Islet of Langerhans (tissue), 1 donor: Measurements from ENCODE around the gene NQO1.
"Not testable (repeated sequence)": the region's sequence is repeated elsewhere in the genome, so short reads cannot be mapped to it uniquely, and the experiment has no call there.

ENCODE experiments used
- FAIRE-seq: peaks from one replicate; lab custom pipeline; 2011; peaks lifted over from hg19 to GRCh38; lab: Jason Lieb, UNC

NQO1 gene

DNA sequence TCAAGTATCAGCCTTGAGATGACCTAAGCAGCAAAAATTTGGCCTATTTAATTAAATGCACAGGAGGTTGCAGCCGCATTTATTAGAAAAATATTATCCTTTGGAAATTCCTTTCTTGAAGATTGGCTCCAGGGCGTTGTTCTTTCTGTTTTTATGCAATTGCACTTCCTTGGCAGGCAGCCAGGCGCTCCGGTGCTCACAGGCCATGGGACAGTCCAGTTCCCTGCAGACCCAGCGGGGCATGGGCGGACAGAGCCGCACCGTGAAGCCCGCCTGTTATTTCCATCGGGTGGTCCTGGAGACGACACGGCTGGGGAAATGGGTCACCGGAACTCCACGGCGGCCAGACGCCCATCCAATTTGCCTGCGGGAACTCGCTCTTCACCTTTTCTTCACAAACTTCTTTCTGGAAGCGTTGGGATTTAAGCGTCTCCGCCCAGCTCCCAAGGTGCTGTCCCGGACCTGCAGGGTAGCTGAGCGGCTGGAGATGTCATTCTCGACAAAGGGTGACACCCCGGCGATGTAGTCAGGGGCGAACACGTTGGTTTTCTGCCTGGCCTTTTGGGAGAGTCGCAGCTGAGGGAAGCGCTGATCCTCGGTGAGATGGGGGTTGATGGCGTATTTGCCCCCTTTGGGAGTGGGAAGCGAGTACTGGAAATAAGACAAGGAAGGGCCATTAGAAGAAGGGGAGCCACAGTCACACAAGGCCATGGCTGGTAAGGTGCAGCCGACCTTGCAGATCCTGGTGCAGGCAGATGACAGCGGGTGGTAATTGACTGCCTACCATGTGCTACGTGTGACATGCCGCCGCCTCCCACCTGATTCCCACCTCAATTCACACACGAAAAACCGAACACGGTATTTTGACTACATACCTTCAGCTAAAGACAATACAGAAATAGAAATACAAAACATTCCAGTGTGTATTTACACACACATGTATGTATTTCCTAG is 15.9 kb upstream of the NQO1 start:
- FAIRE-seq = no peak

DNA sequence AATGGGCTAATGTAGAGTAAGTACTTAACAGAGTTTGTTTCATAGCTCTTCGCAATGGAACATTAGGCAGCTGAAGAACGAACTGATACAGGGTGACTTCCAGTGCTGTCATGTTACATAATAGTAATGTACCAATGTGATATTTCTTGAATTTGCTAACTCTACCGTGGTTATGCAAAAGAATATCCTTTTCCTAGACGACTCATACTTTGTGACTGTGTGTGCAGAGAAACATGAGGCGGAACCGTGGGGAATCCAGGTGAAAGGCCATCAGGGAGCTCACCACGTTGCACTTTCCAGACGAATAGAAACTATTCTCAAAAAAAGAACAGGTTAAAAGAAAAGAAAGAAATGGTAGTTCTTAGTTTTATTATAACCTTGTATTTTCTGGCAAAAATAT is 15.2 kb upstream of the NQO1 start:
- FAIRE-seq = no peak

DNA sequence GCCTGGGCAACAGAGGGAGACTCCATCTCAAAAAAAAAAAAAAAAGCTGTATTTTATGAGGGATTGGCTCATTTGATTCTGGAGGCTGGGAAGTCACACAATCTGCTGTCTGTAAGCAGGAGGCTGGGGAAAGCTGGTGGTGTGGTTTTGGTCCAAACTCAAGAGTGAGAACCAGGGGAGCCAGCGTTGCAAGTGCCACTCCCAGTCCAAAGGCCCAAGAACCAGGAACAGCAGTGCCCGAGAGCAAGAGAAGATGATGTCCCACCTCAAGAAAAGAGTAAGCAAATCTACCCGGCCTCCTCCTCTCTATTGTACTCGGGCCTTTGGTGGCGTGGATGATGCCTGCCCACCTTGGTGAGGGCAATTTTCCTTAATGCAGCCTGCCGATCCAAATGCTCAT is 5.7 kb upstream of the NQO1 start:
- no peak for FAIRE-seq

DNA sequence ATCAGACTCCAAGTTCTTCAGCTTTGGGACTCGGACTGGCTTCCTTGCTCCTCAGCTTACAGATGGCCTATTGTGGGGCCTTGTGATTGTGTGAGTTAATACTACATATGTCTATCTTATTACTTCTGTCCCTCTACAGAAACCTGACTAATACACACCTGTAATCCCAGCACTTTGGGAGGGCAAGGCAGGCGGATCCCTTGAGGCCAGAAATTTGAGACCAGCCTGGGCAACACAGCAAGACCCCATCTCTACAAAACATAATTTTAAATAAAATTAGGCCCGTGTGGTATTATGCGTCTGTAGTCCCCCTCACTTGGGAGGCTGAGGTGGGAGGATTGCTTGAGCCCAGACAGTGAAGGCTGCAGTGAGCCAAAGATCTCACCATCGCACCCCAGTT is 4.9 kb upstream of the NQO1 start:
- not testable (repeated sequence) for FAIRE-seq

DNA sequence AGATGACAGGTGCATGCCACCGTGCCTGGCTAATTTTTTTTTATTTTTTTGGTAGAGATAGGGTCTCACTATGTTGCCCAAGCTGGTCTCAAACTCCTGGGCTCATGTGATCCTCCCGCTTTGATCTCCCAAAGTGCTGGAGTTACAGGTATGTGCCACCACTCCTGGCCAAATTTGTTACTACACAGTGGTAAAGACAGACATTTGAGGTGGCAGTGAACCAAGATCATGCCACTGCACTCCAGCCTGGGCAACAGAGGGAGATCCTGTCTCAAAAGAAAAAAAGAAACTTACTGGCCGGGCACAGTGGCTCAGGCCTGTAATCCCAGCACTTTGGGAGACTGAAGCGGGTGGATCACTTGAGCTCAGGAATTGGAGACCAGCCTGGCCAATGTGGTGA is 2.7 kb upstream of the NQO1 start:
- not testable (repeated sequence) for FAIRE-seq

DNA sequence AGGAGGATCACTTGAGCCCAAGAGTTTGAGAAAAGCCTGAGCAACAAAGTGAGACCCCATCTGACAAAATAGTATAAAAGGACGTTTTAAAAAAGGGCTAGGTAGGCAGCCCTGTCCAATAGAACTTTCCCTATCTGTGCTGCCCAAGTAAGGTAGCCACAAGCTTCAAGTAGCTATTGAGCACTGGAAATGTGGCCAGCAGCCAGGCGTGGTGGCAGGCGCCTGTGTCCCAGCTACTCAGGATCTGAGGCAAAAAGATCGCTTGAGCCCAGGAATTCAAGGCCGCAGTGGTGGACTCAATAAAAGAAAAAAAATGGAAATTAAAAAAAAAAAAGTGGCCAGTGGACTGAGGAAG is 1.5 kb upstream of the NQO1 start:
- no peak for FAIRE-seq

DNA sequence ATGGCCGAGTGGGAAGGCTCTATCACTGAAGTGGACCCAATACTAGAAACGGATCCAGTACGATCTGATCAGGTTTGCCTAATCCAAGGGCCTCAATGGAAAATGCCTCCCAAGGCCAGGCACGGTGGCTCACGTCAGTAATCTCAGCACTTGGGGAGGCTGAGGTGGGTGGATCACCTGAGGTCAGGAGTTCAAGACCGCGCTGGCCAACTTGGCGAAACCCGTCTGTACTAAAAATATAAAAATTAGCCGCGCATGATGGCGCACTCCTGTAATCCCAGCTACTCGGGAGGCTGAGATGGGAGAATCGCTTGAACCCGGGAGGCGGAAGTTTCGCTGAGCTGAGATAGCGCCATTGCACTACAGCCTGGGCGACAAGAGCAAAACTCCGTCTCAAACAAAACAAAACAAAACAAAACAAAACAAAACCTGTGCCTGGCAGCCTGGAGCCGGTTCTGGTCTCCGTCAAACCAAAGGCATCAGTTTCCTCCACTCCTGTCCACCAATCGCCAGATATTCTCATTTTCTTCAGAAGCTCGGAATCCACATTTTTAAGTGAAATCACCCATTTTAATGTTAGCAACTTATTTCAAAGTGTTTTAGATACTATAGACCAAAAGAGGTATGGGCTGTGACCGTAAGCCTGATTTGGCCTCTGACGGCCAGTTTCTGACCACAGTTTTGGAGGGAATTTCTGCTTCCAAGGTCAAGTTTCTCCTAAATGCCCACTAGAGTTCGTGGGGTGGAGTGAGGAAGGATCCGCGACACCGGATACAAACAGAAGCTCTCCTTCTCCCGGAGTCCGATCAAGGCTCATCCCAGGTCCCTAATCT is 664 bp downstream of the NQO1 start:
- no peak for FAIRE-seq

DNA sequence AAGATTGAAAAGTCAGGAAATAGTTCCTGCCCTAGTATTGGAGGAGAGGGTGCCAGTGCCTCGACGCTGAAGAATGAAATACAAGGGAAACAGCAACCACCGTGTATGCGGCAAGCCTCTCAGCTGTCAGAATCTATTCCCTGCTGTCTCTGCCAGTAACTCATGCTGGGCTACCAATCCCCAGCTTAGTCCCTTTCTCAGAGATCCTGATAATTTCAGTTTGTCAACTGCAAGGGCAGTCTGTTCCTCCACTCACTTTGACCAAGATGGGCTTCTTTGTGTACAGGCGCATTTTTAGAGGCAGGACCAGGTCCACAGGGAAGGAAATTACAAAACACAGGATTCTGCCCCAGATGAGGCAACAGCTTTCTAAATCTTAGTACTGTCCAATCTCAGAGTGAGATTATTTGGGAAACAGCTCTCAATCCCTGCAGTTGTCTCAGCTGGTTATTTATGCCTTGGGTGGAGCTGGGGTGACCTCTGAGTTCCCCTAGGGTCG is 1.3 kb downstream of the NQO1 start:
- FAIRE-seq = no peak

DNA sequence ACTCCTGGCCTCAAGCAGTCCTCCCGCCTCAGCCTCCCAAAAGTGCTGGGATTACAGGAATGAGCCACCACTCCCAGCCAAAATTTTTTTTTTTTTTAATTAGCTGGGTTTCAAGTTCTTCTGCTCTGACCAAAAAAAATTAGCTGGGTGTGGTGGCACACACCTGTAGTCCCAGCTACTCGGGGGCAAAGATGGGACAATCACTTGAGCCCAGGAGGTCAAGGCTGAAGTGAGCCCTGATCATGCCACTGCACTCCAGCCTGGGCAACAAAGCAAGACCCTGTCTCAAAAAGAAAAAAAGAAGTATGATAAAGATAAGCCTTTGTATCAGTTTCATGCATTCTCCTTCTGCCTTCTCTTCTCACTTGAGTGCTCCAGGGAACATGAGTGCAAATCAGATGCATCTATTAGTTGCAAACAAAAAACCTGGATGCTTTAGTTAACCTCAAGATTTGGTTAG is 1.9 kb downstream of the NQO1 start:
- FAIRE-seq = no peak

DNA sequence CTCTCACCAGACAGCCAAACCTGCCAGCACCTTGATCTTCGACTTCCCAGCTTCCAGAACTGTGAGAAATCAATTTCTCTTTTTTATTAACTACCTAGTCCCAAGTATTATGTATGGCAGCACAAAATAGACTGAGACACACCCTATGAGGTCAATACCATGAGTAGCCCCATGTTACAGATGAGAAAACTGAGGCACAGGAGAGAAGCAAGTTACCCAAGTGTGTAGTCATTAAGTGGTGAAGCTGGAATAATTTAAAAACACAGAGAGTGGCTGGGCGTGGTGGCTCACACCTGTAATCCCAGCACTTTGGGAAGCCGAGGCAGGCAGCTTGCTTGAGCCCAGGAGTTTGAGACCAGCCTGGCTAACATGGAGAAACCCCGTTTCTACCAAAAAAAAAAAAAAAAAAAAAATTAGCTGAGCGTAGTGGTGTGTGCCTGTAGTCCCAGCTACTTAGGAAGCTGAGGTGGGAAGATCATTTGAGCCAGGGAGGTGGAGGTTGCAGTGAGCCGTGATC is 4.9 kb downstream of the NQO1 start:
- FAIRE-seq = no peak

DNA sequence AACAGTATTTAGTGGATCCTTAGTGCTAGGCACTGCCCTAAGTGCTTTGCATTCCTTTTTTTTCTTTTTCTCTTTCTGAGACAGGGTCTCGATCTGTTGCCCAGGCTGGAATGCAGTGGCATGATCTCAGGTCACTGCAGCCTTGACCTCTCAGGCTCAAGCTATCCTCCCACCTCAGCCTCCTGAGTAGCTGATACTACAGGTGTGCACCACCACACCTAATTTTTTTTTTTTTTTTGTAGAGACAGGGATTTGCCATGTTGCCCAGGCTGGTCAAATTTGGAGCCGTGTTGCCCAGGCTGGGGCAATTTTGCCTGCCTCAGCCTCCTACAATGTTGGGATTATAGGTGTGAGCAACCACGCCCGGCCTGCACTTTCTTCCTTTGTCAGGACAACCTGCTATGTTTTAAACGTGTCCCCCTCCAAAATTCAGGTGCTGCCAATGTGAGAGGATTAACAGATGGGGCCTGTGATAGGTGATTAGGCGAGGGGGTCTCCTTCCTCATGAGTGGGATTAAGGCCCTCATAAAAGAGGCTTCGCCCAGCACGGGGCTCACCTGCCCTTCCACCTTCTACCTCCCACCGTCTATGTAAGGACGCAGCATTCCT is 5.4 kb downstream of the NQO1 start:
- no peak for FAIRE-seq

DNA sequence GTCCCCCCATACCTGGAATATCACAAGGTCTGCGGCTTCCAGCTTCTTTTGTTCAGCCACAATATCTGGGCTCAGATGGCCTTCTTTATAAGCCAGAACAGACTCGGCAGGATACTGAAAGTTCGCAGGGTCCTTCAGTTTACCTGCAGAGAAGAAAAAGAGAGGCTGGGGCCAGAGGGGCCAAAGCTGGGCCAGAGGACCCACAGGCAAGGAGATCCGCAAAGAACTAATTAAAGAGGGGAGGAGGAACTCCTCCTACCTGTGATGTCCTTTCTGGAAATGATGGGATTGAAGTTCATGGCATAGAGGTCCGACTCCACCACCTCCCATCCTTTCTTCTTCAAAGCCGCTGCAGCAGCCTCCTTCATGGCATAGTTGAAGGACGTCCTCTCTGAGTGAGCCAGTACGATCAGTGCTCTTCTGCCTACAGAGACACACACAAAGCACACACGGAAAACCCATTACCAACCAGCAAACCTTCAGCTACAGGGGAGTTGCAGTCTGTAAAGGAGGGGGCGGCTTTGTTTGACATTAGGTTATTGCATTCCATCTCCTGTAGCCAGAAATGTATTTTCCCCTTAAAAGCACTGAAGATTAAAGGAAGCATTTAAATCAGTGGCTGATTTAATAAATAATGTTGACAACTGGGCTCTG is 8.1 kb downstream of the NQO1 start:
- FAIRE-seq = no peak

DNA sequence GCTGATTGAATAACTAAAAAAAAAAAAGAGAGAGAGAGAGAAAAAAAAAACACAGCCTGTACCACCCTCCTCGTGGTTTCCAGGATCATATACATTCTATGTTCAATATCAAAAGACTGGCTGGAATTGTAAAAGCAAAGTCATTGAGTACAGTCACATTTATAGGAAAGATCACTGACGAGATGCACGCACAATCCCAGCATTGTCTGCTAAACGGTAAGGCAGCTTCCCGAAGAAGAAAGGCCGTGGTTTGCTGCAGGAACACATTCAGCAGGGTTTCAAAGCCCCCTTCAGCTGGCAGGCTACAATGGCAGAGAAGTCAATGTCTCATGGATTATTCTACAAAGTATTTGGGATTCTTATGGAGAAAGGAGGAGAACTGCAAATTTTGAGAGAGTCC is 9.3 kb downstream of the NQO1 start:
- FAIRE-seq = no peak

DNA sequence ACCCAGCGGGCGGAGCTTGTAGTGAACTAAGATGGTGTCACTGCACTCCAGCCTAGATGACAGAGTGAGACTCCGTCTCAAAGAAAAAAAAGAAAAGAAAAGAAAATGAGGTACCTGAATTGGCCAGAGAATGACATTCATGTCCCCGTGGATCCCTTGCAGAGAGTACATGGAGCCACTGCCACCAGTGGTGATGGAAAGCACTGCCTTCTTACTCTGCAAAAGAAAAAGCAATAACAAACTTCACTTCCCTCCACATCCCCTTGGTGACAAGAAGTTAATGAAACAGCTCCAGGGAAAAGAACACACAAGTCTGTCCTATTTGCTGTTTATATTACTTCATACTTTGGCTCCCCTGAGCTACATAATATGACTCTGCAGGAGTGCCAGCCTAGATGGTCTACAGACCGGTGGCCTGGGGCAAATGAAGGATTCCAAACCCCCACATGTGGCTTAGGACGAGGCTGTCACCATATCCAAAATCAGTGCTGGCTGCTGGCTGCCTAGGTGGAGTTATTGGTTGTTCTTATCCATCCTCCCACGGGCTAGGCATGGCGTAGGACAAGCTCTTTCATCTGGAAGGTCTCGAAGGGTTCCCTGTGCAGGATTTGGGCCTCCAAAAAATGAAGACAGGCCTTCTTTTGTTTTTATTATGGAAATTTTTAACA is 13.3 kb downstream of the NQO1 start:
- FAIRE-seq = no peak

DNA sequence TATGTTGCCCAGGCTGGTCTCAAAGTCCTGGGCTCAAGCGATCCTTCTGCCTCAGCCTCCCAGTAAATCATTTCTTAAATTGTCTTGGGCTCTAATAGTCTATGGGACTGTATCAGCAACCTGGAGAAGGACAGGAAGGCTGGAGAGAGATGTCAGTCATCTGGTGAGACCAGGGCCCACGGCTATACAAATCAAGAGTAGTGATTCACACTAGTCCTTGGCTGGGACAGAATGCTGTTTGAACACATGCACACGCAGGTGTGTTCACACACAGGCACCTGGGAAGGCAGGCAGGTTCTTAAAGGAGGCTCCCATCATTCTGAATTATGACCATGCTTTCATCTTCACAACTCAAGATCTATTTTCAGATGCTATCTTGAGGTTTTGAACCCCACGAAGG is 14.1 kb downstream of the NQO1 start:
- no peak for FAIRE-seq

DNA sequence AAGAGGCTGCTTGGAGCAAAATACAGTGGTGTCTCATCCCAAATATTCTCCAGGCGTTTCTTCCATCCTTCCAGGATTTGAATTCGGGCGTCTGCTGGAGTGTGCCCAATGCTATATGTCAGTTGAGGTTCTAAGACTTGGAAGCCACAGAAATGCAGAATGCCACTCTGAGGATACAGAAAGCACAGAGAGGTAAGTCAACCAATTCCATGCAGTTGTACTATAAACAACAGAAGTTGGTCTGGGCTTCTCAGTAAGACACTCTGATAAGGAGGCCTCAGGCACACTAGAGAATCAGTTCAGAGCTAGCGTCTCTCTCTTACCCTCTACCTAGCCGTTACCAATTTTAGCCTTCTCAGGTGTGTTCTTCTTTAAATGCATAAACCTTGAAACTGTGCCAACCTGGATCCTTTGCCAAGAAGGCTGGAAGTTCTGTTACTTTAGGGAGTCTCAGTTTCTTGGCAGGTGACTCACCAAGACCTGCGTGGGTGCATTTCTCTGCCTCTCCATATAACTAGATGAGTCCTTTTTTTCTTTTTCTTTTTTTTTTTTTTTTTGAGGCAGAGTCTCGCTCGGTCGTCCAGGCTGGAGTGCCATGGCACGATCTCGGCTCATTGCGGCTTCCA is 15.1 kb downstream of the NQO1 start:
- no peak for FAIRE-seq

DNA sequence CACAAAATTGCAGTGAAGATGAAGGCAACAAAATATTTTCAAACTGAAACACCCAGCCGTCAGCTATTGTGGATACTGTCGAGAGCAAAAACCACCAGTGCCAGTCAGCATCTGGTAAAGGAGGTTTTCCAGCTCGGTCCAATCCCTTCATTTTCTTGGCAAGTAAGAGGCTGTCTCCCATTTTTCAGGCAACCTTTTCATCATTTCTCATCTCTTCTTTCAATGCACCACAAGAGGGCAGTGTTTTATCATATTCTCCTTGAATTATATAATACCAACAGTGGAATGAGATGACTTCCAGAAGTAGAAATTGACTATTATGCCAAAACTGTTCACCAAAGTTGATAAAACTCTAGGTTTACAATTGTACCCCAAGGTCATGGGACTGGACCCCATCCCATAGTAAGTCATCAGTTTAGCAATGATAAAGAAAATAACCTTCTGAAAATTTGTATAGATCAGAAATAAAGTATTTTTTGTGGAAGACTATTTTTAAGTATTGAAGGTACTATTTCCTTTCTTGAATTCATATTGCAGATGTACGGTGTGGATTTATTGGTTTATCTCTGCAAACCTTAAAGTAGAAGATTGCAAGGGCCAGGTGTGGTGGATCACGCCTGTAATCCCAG is 16.8 kb downstream of the NQO1 start:
- FAIRE-seq = peak; percentile 93

DNA sequence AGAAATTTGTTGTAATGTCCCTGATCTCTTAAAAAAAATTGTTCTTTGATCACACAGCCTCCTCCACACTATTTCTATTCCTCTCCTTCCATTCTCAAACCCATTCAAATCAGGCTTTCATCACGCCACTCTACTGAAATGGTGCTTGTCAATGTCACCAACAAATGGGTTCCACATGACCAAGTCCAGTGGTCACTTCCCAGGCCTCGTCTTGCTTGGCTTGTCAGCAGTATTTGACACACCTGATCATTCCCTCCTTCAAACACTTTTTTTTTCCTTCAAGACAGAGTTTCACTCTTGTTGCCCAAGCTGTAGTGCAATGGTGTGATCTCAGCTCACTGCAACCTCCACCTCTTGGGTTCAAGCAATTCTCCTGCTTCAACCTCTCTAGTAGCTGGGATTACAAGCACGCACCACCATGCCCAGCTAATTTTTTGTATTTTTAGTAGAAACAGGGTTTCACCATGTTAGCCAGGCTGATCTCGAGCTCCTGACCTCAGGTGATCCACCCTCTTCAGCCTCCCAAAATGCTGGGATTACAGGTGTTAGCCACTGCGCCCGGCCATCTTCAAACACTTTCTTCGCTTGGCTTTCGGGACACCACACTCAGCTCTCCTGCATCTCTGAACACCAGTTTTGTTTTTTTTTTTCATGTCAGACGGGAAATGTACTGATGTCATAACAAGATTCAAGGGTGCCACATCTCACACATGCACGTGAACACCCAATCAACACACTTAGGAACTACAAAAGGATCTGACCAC is 18.3 kb downstream of the NQO1 start:
- no peak for FAIRE-seq

DNA sequence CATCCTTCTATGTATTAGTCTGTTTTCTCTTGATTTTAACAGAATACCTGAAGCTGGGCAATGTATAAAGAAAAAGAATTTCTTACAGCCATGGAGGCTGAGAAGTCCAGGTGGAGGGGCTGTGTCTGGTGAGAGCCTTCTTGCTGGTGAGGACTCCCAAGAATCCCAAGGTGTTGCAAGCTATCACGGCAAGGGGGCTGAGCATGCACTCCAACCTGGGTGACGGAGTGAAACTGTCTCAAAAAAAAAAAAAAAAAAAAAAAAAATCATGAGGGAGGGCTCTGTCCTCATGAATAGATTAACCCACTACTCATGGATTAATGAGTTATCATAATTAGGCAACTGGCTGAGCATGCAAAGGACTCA is 19.4 kb downstream of the NQO1 start:
- FAIRE-seq = no peak
